ENCODE measurements around the gene PDLIM7. TPM values are rescaled to one million over a fixed set of nuclear protein-coding genes. Genes with fewer than 3 reads are reported as not detected.

Gene PDLIM7
- total and polyA plus RNA-seq, 2 experiments from 2014 or later = 94.7 to 128 TPM

DNA sequence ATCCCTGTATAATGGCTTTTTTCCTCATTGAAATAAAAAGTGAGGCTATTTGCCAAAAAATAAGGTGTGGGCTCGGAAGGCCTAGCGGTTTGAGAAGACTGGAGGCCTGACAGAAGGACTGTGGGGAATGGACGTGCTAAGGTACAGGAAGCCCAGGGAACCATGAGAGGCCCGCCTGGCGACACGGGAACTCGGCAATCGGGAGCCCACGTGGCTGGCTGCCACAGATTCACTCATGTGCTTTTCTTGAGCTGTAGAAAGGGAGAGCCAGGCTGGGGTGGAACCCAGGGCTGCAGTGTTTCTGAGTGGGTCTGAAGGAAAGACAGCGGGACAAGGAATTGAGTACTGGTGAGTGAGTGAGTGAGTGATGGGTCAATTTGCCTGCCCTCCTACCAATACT, 31.2 kb upstream of the PDLIM7 start:
- DNase-seq (ENCODE audit: low spot score) (no peak), ATAC-seq (no peak)
- H3K4me3 Mint-ChIP-seq = no peak overlapping the region
- Histone ChIP-seq H3K4me1 (ENCODE audit: insufficient read depth) (no peaks in the 10 kb centered on the region), H2AFZ (no peak overlapping the region), H3K4me2 (no peak overlapping the region), H3K79me2 (replicated peaks; ENCODE audit: insufficient read depth) (no peaks in the 10 kb centered on the region), H3K27me3 (ENCODE audit: insufficient read depth) (no peaks in the 10 kb centered on the region), H3K9me2 (ENCODE audit: insufficient read depth) (no peaks in the 10 kb centered on the region), H4K20me1 (replicated peaks; ENCODE audit: insufficient read depth) (peaks cover 4% of the 10 kb centered on the region), H3K4me3 (no peak overlapping the region), H3K36me3 (ENCODE audit: insufficient read depth) (peaks cover 7% of the 10 kb centered on the region; the same call in 1 of the 2 replicates), H3F3A (replicated peaks; ENCODE audit: low read depth) (no peaks in the 10 kb centered on the region), H3K27ac (ENCODE audit: low read depth) (no peak overlapping the region)
- H3K27me3 Mint-ChIP-seq (ENCODE audit: insufficient read depth, low read depth, poor library complexity) = peaks cover 4% of the 10 kb centered on the region
- H3K36me3 Mint-ChIP-seq (ENCODE audit: low read depth) = peaks cover 31% of the 10 kb centered on the region
- no peaks in the 10 kb centered on the region for H3K4me1 Mint-ChIP-seq
- H3K9me3 Mint-ChIP-seq = no peaks in the 10 kb centered on the region
- TF ChIP-seq, protein P1, sequence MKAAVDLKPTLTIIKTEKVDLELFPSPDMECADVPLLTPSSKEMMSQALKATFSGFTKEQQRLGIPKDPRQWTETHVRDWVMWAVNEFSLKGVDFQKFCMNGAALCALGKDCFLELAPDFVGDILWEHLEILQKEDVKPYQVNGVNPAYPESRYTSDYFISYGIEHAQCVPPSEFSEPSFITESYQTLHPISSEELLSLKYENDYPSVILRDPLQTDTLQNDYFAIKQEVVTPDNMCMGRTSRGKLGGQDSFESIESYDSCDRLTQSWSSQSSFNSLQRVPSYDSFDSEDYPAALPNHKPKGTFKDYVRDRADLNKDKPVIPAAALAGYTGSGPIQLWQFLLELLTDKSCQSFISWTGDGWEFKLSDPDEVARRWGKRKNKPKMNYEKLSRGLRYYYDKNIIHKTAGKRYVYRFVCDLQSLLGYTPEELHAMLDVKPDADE (IDR thresholded peaks at IDR 0.05) = no peak
- no peak for TF ChIP-seq JUNB (IDR thresholded peaks at IDR 0.05; ENCODE audit: unreplicated experiment)
- no peak for TF ChIP-seq CREB1 (CRISPR knock-in tag; IDR thresholded peaks at IDR 0.05; ENCODE audit: low read depth)
- no peak for TF ChIP-seq EZH2 (IDR thresholded peaks at IDR 0.05; ENCODE audit: low read depth, unreplicated experiment)
- no peak for TF ChIP-seq STAT1 (IDR thresholded peaks at IDR 0.05; ENCODE audit: unreplicated experiment)
- no peak for TF ChIP-seq ZNF114 (CRISPR knock-in tag; IDR thresholded peaks at IDR 0.05)
- TF ChIP-seq, protein P2, sequence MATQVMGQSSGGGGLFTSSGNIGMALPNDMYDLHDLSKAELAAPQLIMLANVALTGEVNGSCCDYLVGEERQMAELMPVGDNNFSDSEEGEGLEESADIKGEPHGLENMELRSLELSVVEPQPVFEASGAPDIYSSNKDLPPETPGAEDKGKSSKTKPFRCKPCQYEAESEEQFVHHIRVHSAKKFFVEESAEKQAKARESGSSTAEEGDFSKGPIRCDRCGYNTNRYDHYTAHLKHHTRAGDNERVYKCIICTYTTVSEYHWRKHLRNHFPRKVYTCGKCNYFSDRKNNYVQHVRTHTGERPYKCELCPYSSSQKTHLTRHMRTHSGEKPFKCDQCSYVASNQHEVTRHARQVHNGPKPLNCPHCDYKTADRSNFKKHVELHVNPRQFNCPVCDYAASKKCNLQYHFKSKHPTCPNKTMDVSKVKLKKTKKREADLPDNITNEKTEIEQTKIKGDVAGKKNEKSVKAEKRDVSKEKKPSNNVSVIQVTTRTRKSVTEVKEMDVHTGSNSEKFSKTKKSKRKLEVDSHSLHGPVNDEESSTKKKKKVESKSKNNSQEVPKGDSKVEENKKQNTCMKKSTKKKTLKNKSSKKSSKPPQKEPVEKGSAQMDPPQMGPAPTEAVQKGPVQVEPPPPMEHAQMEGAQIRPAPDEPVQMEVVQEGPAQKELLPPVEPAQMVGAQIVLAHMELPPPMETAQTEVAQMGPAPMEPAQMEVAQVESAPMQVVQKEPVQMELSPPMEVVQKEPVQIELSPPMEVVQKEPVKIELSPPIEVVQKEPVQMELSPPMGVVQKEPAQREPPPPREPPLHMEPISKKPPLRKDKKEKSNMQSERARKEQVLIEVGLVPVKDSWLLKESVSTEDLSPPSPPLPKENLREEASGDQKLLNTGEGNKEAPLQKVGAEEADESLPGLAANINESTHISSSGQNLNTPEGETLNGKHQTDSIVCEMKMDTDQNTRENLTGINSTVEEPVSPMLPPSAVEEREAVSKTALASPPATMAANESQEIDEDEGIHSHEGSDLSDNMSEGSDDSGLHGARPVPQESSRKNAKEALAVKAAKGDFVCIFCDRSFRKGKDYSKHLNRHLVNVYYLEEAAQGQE (IDR thresholded peaks at IDR 0.05; ENCODE audit: unreplicated experiment) = no peak
- TF ChIP-seq, protein P3, sequence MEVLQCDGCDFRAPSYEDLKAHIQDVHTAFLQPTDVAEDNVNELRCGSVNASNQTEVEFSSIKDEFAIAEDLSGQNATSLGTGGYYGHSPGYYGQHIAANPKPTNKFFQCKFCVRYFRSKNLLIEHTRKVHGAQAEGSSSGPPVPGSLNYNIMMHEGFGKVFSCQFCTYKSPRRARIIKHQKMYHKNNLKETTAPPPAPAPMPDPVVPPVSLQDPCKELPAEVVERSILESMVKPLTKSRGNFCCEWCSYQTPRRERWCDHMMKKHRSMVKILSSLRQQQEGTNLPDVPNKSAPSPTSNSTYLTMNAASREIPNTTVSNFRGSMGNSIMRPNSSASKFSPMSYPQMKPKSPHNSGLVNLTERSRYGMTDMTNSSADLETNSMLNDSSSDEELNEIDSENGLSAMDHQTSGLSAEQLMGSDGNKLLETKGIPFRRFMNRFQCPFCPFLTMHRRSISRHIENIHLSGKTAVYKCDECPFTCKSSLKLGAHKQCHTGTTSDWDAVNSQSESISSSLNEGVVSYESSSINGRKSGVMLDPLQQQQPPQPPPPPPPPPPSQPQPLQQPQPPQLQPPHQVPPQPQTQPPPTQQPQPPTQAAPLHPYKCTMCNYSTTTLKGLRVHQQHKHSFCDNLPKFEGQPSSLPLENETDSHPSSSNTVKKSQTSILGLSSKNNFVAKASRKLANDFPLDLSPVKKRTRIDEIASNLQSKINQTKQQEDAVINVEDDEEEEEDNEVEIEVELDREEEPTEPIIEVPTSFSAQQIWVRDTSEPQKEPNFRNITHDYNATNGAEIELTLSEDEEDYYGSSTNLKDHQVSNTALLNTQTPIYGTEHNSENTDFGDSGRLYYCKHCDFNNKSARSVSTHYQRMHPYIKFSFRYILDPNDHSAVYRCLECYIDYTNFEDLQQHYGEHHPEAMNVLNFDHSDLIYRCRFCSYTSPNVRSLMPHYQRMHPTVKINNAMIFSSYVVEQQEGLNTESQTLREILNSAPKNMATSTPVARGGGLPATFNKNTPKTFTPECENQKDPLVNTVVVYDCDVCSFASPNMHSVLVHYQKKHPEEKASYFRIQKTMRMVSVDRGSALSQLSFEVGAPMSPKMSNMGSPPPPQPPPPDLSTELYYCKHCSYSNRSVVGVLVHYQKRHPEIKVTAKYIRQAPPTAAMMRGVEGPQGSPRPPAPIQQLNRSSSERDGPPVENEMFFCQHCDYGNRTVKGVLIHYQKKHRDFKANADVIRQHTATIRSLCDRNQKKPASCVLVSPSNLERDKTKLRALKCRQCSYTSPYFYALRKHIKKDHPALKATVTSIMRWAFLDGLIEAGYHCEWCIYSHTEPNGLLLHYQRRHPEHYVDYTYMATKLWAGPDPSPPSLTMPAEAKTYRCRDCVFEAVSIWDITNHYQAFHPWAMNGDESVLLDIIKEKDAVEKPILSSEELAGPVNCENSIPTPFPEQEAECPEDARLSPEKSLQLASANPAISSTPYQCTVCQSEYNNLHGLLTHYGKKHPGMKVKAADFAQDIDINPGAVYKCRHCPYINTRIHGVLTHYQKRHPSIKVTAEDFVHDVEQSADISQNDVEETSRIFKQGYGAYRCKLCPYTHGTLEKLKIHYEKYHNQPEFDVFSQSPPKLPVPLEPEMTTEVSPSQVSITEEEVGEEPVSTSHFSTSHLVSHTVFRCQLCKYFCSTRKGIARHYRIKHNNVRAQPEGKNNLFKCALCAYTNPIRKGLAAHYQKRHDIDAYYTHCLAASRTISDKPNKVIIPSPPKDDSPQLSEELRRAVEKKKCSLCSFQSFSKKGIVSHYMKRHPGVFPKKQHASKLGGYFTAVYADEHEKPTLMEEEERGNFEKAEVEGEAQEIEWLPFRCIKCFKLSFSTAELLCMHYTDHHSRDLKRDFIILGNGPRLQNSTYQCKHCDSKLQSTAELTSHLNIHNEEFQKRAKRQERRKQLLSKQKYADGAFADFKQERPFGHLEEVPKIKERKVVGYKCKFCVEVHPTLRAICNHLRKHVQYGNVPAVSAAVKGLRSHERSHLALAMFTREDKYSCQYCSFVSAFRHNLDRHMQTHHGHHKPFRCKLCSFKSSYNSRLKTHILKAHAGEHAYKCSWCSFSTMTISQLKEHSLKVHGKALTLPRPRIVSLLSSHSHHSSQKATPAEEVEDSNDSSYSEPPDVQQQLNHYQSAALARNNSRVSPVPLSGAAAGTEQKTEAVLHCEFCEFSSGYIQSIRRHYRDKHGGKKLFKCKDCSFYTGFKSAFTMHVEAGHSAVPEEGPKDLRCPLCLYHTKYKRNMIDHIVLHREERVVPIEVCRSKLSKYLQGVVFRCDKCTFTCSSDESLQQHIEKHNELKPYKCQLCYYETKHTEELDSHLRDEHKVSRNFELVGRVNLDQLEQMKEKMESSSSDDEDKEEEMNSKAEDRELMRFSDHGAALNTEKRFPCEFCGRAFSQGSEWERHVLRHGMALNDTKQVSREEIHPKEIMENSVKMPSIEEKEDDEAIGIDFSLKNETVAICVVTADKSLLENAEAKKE (CRISPR knock-in tag; IDR thresholded peaks at IDR 0.05) = no peak
- no peak for TF ChIP-seq NANOG (IDR thresholded peaks at IDR 0.05; ENCODE audit: borderline replicate concordance)
- H3K27ac Mint-ChIP-seq = no peak overlapping the region
